HG02884 (cell line): ENCODE measurements around the gene KCNMA1.

ENCODE experiments used
- ATAC-seq: cut with Tn5 transposase; IDR thresholded peaks from one replicate; pipeline ENCODE4 v1.9.1; 2021; ENCODE audit warnings: mild to moderate bottlenecking, moderate library complexity; ENCODE audit not compliant: unreplicated experiment

Gene KCNMA1

GRCh38 chr10:77494756-77495541 lies 142.7 kb downstream of the KCNMA1 start:
- no peak for ATAC-seq

GRCh38 chr10:77494327-77494726 lies 143.3 kb downstream of the KCNMA1 start:
- ATAC-seq: no peak

- ATAC-seq: no peak
Measured at GRCh38 chr10:77493851-77494261, 143.8 kb downstream of the KCNMA1 start.

- ATAC-seq: no peak
Measured at GRCh38 chr10:77493239-77493806, 144.3 kb downstream of the KCNMA1 start.

GRCh38 chr10:77492368-77492994 lies 145.1 kb downstream of the KCNMA1 start:
- no peak for ATAC-seq

- ATAC-seq: no peak
Measured at GRCh38 chr10:77490534-77491314, 146.9 kb downstream of the KCNMA1 start.

GRCh38 chr10:77486517-77486916 lies 151.1 kb downstream of the KCNMA1 start:
- ATAC-seq: no peak

- ATAC-seq: no peak
Measured at GRCh38 chr10:77485847-77486246, 151.8 kb downstream of the KCNMA1 start.

GRCh38 chr10:77482072-77482471 lies 155.5 kb downstream of the KCNMA1 start:
- ATAC-seq: no peak

- no peak for ATAC-seq
Measured at GRCh38 chr10:77479586-77479985, 158.0 kb downstream of the KCNMA1 start.

GRCh38 chr10:77478962-77479359 lies 158.6 kb downstream of the KCNMA1 start:
- ATAC-seq: no peak

- ATAC-seq: no peak
Measured at GRCh38 chr10:77478247-77478961, 159.2 kb downstream of the KCNMA1 start.

- no peak for ATAC-seq
Measured at GRCh38 chr10:77475522-77475921, 162.1 kb downstream of the KCNMA1 start.

- ATAC-seq: no peak
Measured at GRCh38 chr10:77474939-77475338, 162.7 kb downstream of the KCNMA1 start.

GRCh38 chr10:77474386-77474785 lies 163.2 kb downstream of the KCNMA1 start:
- ATAC-seq: no peak

GRCh38 chr10:77472146-77472545 lies 165.5 kb downstream of the KCNMA1 start:
- ATAC-seq: no peak

GRCh38 chr10:77471069-77471536 lies 166.5 kb downstream of the KCNMA1 start:
- ATAC-seq: no peak

GRCh38 chr10:77467422-77467963 lies 170.1 kb downstream of the KCNMA1 start:
- ATAC-seq: no peak

GRCh38 chr10:77463967-77464745 lies 173.5 kb downstream of the KCNMA1 start:
- no peak for ATAC-seq

- ATAC-seq: no peak
Measured at GRCh38 chr10:77463499-77463898, 174.1 kb downstream of the KCNMA1 start.
